ENCODE data around the gene OPHN1.

DNA sequence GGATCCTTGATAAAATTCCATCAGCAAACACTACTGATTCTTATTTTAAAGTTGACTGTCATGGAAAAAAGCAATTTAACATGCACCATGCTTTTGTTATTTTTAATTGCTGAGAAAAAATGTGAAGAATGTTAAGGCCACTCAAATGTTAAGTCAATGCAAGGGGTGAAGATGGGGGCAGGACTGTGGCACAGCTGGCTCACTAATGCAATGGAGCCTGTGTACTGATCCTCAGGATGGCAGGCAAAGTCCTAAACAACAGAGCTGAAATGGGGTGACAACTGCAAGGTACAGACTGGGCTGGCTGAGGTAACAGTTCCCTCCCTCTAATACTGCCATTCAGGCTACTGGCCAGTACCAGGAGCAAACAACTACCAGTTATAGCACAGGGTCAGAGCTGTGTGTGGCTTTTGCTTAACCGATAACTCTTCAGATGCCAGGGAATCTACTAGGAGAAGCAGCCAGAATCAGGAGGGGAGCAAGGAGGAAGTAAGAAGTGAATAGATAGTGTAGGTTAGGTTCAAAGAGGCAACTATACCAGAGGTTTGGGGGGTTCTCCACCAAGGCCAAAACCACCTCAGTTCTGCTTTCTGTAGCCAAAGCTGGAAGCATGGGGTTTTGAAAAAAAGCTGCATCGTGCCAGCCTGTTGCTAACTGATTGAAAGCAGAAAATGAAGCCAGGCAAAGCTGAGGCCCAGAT, 372.6 kb downstream of the OPHN1 start:
- TF ChIP-seq EZH2 (IDR thresholded peaks at IDR 0.05; ENCODE audit: borderline replicate concordance, control insufficient read depth, low read depth, low read length): no peak
- TF ChIP-seq HDAC2 (IDR thresholded peaks at IDR 0.05): no peak
